8988T (cell line): Measurements from ENCODE around the gene WWP2.

Experiments
- DNase-seq: peaks from one replicate; pipeline ENCODE4 v3.0.0; 2011

WWP2 gene

GRCh38 chr16:69860233-69861231 is 98.4 kb downstream of the WWP2 start:
- no peak for DNase-seq

- no peak for DNase-seq
These were observed 99.3 kb downstream of the WWP2 start for GRCh38 chr16:69861292-69862030.

GRCh38 chr16:69863401-69864281 is 101.5 kb downstream of the WWP2 start:
- no peak for DNase-seq

- DNase-seq, result no peak
These were observed 103.6 kb downstream of the WWP2 start for GRCh38 chr16:69865701-69866100.

GRCh38 chr16:69867784-69868560 is 105.8 kb downstream of the WWP2 start:
- no peak for DNase-seq

DNA sequence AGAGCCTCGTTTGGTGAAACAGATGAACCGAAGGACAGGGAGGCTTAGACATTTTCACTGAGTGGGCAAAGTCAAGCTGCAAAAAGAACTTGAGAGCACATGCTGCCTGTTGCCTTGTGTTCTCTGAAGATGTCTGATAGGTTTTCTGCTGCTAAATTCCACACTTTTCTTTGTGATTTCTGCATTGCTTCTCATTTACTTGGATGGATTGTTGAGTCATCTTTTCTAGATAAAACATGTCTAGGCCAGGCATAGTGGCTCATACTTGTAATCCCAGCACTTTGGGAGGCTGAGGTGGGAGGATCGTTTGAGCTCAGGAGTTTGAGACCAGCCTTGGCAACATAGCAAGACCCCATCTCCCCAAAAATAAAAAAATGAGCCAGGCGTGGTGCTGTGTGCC is 108.6 kb downstream of the WWP2 start:
- no peak for DNase-seq

- no peak for DNase-seq
These were observed 109.6 kb downstream of the WWP2 start for GRCh38 chr16:69871708-69872107.

DNA sequence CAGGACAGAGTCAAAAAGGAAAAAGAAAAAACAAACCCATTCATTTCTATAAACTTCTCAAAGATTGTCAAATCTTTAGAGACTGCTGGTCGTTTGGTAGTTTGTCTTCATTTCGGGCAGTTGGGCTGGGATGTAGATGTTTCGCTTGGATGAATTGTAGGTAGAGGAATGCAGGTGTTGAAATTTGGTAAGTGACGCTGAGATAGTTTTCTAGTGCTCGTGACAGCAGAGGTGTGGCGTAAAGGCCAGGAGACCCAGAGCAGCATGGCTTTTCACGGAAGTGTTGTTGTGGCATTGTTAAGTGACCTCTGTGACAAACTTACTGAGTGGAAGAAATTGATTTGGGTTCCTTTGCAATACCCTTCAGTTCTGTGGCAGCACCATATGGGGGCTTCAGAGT is 110.8 kb downstream of the WWP2 start:
- no peak for DNase-seq

GRCh38 chr16:69873783-69874182 is 111.7 kb downstream of the WWP2 start:
- no peak for DNase-seq

DNA sequence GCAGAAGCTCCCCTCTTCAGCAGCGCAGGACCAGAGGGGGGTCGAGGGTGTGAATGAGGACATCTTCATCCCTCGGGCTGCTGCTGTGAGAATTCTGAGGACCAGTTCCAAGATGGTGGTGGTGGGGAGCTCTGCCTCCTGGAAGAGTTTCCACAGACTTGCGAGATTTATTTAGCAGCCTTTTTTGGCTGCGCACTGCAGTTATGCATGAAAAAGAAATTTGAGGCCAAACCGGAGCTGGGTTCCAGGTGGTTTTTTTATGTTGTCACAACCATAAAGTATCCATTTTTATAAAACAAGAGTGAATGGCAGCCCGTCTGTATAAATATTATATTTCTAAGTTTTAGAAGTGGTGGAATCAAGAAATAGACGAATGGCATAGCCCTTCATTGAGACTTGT is 112.1 kb downstream of the WWP2 start:
- no peak for DNase-seq

DNA sequence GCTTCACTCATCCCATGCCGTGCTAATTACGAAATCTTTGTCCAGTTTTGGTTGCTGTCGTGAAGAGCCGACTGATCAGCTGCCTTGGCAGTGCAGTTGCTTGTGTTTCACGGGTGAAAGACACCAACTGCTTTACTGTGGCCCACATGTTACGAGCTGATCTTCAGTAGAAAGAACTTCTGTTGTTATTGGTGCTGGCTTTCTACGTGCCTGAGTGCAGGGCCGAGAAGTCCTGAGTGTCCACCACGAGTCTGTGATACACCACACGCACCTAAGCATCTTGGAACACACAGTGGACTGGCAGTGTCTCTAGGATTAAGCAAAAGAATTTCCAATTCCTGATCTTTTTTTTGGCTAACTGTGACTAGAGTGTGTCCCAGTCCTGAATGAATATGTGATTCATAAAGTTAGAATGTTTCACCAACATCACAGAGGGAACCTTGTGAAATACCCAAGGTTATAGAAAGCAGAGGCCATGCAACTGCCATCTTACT is 118.6 kb downstream of the WWP2 start:
- DNase-seq, result no peak

DNA sequence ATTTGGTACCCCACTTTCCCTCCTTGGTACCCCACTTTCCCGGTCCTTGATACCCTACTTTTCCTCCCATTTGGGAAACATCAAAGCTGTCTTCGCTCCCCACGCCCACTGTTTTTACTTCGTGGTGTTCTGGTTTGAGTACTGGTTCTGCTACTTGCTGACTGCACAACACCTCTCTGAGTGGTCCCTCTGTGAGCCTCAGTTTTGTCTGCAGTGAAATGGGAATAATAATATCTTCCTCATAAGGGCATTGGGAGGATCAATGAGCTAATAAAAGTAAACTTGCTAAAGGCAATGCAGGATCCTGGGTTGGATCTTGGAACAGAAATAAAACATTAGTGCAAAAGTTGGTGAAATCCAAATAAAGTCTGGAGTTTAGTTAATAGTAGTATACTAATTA is 119.0 kb downstream of the WWP2 start:
- no peak for DNase-seq

DNA sequence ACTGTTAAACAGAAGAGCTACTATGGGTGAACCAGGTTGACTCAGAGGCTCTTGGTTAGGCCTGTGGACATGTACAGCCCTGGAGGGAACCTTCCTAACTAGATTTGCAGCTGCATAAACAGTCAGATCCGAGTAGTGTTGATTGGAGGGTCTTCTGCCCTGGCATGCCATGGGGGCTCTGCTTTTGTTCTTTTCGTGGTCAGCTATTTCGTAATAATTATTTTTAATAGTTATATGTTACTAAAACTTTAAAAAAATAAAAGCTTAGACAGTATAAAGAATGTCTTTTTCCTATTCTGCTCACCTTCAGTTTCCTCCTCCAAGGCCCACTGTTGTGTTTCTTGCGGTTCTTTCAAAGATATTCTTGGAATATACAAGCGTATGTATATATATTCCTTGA is 121.6 kb downstream of the WWP2 start:
- no peak for DNase-seq

GRCh38 chr16:69885722-69886121 is 123.6 kb downstream of the WWP2 start:
- DNase-seq, result no peak

DNA sequence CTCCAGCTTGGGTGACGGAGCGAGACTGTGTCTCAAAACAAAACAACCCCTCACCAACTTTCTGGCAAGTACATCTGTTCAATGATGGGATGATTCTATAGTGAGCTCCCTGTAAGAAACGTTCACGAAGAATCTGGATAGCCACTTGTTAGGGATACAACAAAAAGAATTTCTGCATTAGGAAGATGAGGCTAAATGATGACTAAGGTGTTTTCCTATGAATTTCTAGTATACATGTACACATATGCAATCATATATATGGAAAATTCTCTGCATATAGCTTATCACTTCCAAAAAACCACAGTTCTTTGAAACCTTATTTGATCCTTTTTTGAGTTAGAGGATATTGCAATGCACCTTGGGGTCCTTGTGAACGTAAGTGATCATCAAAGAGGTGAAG is 124.6 kb downstream of the WWP2 start:
- DNase-seq, result no peak

DNA sequence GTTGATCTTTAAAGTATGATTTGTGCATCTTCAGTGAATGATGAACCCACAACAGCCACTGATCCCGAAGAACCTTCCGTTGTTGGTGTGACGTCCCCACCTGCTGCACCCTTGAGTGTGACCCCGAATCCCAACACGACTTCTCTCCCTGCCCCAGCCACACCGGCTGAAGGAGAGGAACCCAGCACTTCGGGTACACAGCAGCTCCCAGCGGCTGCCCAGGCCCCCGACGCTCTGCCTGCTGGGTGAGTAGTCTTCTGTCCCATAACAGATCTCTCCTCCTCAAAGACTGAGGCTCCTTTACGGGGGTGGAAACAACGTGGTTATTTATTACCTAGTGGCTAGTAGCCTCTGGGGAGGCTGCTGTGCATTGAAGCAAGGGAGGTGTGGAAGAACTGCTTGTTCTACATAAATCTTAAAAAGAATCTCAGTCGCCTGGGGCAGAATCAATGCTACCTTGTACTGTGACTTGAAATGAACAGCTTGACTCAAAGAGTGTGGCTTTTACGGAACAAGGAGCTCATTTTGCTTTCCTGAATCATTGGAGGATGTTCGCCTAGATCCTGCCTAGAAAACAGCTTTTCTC is 126.0 kb downstream of the WWP2 start:
- no peak for DNase-seq

GRCh38 chr16:69889295-69889964 is 127.3 kb downstream of the WWP2 start:
- no peak for DNase-seq

GRCh38 chr16:69890114-69890891 is 128.2 kb downstream of the WWP2 start:
- no peak for DNase-seq

GRCh38 chr16:69890892-69891282 is 128.8 kb downstream of the WWP2 start:
- DNase-seq, result no peak

- DNase-seq, result no peak
These were observed 130.2 kb downstream of the WWP2 start for GRCh38 chr16:69892378-69892777.
